Coronary artery (tissue), 2 donors: ENCODE data around the gene CDSN.

ENCODE experiments used
- DNase-seq: peaks from one replicate; pipeline ENCODE4 v3.0.0-alpha.2; 2017; ENCODE audit warnings: low spot score
- H3K27ac ChIP-seq, 2 donors: fragments of 200-600 bp; sonication (generic); one replicate each; pipeline ENCODE4 v1.5.1; 2016 to 2019
- H3K4me3 ChIP-seq: fragments of 200-600 bp; sonication (generic); 2 replicates; pipeline ENCODE4 v1.5.1; 2016; ENCODE audit warnings: mild to moderate bottlenecking, moderate library complexity
- TF ChIP-seq, protein P1 (sequence below): fragments of 200-600 bp; sonication (generic); IDR thresholded peaks from one replicate; pipeline ENCODE4 v1.5.1; 2019; ENCODE audit warnings: antibody characterized with exemption

CDSN gene

DNA sequence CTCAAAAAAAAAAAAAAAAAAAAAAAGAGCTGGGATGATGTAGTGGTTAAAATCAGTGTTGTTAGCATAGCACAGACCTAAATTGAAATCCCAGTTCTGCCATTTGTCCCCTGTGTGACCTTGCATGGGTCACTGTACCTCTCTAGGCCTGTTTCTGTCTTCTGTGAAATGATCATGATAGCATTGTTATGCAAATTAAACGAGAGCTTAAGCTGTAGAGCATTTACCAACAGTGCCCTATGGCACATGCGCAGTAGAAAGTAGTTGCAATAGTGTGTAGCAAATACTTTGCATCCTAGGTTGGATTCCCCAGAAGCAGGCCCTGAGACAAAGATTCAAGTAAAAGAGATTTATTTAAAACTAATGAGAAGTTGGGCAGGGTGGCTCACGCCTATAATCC is 11.3 kb upstream of the CDSN start:
- no peak for DNase-seq
- TF ChIP-seq, protein P1, sequence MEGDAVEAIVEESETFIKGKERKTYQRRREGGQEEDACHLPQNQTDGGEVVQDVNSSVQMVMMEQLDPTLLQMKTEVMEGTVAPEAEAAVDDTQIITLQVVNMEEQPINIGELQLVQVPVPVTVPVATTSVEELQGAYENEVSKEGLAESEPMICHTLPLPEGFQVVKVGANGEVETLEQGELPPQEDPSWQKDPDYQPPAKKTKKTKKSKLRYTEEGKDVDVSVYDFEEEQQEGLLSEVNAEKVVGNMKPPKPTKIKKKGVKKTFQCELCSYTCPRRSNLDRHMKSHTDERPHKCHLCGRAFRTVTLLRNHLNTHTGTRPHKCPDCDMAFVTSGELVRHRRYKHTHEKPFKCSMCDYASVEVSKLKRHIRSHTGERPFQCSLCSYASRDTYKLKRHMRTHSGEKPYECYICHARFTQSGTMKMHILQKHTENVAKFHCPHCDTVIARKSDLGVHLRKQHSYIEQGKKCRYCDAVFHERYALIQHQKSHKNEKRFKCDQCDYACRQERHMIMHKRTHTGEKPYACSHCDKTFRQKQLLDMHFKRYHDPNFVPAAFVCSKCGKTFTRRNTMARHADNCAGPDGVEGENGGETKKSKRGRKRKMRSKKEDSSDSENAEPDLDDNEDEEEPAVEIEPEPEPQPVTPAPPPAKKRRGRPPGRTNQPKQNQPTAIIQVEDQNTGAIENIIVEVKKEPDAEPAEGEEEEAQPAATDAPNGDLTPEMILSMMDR, result no peak
- Histone ChIP-seq H3K27ac (no peak overlapping the region), H3K4me3 (no peak overlapping the region)

DNA sequence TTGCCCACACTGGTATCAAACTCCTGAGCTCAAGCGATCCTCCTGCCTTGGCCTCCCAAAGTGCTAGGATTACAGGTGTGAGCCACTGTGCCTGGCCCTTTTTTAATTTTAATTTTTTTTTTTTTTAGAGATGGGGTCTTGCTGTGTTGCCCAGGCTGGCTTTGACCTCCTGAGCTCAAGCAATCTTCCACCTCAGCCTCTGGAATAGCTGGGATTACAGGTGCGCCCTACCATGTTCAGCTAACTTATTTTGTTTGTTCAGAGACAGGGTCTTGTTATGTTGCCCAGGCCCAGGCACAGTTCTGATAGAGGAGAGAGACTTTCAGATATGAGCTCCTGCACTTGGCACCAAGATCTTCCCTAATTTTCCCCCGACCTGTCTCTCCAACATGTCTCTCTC is 10.5 kb upstream of the CDSN start:
- TF ChIP-seq, protein P1, result no peak
- no peak for DNase-seq
- Histone ChIP-seq H3K4me3 (no peak overlapping the region), H3K27ac (no peak overlapping the region)

DNA sequence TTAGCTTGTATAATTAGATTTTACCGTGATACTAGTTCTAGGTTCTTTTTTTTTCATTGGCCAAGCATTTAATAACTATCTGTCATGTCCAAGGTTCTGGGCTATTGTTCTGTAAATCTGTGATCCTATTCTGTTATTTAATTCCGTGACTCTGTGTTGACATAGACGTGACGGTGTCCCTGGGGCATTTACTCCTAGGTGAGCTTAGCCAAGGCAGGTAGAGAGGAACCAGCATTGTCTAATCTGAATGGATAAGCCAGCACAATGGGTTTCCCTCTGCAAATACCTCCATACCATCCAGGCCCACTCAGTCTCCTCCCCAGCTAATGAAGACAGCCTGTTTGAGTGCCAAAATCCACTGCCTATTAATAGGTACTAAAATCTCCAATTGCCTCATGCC is 8.9 kb upstream of the CDSN start:
- no peak for DNase-seq
- TF ChIP-seq, protein P1, result no peak
- H3K4me3 ChIP-seq, result no peak overlapping the region
- no peak overlapping the region for H3K27ac ChIP-seq

DNA sequence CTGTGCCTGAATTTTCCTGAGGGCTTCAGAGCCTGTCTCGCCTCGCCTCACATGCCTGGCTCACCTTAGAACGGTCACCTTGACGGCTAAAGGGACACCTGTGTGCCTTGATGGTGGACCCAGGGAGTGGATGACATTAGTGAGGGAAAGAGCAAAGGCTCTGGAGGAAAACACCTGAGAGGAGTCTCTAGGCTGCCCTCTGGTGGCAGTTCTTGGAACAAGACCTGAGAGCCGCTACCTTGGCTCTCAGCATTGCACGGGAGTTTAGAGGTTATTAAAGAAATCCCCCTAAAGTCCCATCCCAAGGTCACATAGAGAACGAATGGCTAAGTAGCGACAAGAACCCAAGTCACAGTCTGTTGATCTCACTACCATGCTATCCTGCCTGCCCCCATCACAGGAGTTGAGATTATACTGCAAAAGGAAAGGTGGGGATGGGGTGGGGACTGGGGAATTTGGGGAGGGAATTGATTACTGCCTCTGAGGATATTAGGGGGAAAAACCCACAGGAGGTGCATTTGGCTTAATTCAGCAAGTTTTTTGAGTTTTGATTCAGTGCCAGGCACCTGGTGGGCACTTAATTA is 7.9 kb upstream of the CDSN start:
- TF ChIP-seq, protein P1, result peak; percentile 88
- H3K27ac ChIP-seq, result no peak overlapping the region
- DNase-seq, result no peak
- H3K4me3 ChIP-seq, result no peak overlapping the region

DNA sequence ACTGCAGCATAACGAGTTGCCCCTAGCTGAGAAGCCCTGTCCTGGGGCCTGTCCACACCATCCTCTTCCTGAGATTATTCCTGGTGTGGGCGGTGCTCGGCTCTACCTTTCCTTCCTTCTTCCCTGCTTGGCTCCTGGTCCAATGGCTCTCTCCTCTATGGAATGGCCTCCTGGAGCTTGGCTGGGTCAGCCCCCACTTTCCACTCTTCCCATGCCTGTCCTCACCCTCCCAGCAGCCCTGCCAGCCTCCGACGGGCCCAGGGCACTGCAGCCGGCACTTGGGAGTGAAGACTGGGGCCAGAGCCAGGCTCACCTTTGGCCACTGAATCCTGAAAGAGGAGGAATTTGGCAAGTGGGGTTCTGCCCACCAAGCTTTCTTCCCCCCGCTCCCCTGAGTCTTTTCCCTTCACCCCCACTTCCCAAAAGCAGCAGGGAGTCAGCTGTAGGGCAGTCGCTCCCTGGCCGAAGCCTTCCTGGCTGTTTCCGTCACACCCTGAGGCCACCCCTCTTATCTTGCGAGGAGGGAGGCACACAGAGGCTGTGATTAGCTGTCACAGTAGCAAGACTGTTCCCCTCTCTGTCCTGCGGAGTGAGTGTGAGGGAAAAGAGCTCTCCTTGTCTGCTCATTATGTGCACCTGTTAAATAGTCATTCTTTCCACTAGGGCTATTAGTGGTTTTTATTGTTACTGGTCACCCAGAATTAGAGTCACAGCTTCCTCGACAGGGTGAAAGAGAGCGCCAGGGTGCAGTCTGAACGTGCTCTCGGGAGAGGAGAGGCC is 6.3 kb upstream of the CDSN start:
- TF ChIP-seq, protein P1, result no peak
- no peak overlapping the region for H3K4me3 ChIP-seq
- no peak overlapping the region for H3K27ac ChIP-seq
- DNase-seq, result no peak

DNA sequence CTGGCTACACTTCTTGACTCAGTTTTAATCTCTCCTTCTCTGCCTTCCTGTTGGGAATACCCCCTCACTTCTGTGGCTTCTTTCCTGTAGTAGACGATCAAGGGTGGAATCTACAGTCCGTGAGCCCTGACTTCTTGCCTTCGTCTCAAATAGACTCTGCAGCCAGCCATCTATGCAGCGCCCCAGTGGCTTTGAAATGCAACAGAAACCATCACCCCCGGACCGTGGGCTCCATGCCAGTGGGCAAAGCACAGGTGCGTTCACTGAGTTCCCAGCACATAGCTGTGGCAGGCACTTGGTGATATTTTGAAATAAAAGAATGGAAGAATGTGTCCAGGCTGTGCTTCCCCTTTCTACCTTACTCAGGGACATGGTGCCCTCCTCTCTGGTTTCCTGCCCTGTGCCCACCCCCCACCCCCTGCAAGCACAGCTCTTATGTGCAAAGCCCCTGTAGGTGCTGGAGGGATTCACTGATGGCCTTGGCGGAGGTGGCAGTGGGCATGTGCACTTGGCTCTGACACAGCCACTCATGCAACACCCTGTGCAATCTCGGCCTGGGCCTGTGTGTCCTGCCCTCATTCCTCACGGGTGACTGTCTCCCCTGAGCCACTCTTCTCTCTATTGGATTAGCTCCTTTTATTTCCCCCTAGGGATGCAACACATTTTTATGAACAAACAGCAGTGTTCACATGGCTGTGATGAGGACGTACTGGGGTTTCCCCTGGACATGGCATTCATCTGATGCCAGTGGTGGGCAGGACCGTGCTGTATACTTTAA is 5.5 kb upstream of the CDSN start:
- no peak for DNase-seq
- TF ChIP-seq, protein P1, result no peak
- Histone ChIP-seq H3K4me3 (no peak overlapping the region), H3K27ac (no peak overlapping the region)
